H1 (cell line): ENCODE measurements around the gene ZNF292. TPM values are rescaled to one million over a fixed set of nuclear protein-coding genes. Genes with fewer than 3 reads are reported as not detected.

Experiments used
- CTCF ChIA-PET: fragments of 300-600 bp; sonication (Branson Sonifier 250); formaldehyde crosslinking; loops from one replicate; lab custom pipeline; 2021; ENCODE audit not compliant: partially characterized antibody; lab: Charles Lee
- POLR2A ChIA-PET: fragments of 300-600 bp; sonication (Branson Sonifier 250); formaldehyde crosslinking; loops from one replicate; lab custom pipeline; 2021; ENCODE audit warnings: inconsistent platforms; ENCODE audit not compliant: partially characterized antibody; lab: Charles Lee
- DNase-seq, 2 experiments: peaks; one replicate each; pipeline versions ENCODE4 v3.0.0 to v3.0.0-alpha.2; 2010 to 2022; ENCODE audit warnings: low spot score in 2 of 2, low read depth in 1 of 2, mixed read lengths in 1 of 2
- FAIRE-seq: peaks from 2 replicates; lab custom pipeline; 2011; peaks lifted over from hg19 to GRCh38; lab: Jason Lieb, UNC
- H2AFZ ChIP-seq: 2 replicates; pipeline ENCODE4 v1.8.1; 2012; ENCODE audit warnings: low read length, inconsistent platforms
- H2AK5ac ChIP-seq: 2 replicates; pipeline ENCODE4 v1.6.1; 2013; ENCODE audit warnings: low read depth, low read length
- H2BK120ac ChIP-seq: replicated peaks from 2 replicates; pipeline ENCODE3; 2013; ENCODE audit warnings: low read depth, low read length, inconsistent platforms
- H2BK12ac ChIP-seq: 2 replicates; pipeline ENCODE4 v1.6.1; 2013; ENCODE audit warnings: low read depth, low read length
- H2BK15ac ChIP-seq: 2 replicates; pipeline ENCODE4 v1.6.1; 2013; ENCODE audit warnings: low read length
- H2BK20ac ChIP-seq: 2 replicates; pipeline ENCODE4 v1.6.1; 2013; ENCODE audit warnings: low read length
- H2BK5ac ChIP-seq: 2 replicates; pipeline ENCODE4 v1.6.1; 2013; ENCODE audit warnings: low read depth, low read length
- H3K14ac ChIP-seq: 2 replicates; pipeline ENCODE4 v1.6.1; 2013; ENCODE audit warnings: inconsistent platforms; ENCODE audit not compliant: insufficient read length
- H3K18ac ChIP-seq: 2 replicates; pipeline ENCODE4 v1.6.1; 2013; ENCODE audit warnings: low read length; ENCODE audit errors: extremely low read depth
- H3K23ac ChIP-seq: 2 replicates; pipeline ENCODE4 v1.6.1; 2013; ENCODE audit warnings: inconsistent platforms; ENCODE audit not compliant: insufficient read length
- H3K23me2 ChIP-seq: 2 replicates; pipeline ENCODE4 v1.6.1; 2013; ENCODE audit warnings: low read depth, low read length
- H3K27ac ChIP-seq: 2 replicates; pipeline ENCODE4 v1.6.1; 2011; ENCODE audit warnings: low read depth, low read length, inconsistent platforms
- H3K27me3 ChIP-seq, 4 experiments: replicated peaks in 1 of 4; 1 replicate in 1 of 4; 2 replicates in 3 of 4; pipeline versions ENCODE4 v1.6.1 to v1.8.1; 2011 to 2013; ENCODE audit warnings: low read length in 3 of 4, mild to moderate bottlenecking in 3 of 4, inconsistent platforms in 2 of 4, mixed read lengths in 2 of 4, moderate library complexity in 1 of 4; ENCODE audit not compliant: control insufficient read depth in 3 of 4, insufficient read depth in 3 of 4; ENCODE audit errors: extremely low read depth in 1 of 4
- H3K36me3 ChIP-seq, 4 experiments: 2 replicates each; pipeline versions ENCODE4 v1.6.1 to v1.8.1; 2011 to 2013; ENCODE audit warnings: mild to moderate bottlenecking in 4 of 4, low read length in 3 of 4, moderate library complexity in 2 of 4, control low read depth in 1 of 4, inconsistent platforms in 1 of 4; ENCODE audit not compliant: insufficient read depth in 4 of 4, control insufficient read depth in 2 of 4
- H3K4ac ChIP-seq: replicated peaks from 2 replicates; pipeline ENCODE3; 2013; ENCODE audit warnings: low read length, low read depth, mixed read lengths, inconsistent platforms; ENCODE audit not compliant: insufficient read length
- H3K4me1 ChIP-seq, 4 experiments: replicated peaks in 1 of 4; 1 replicate in 1 of 4; 2 replicates in 3 of 4; pipeline versions ENCODE4 v1.6.1 to v1.8.1; 2011 to 2013; ENCODE audit warnings: low read length in 3 of 4, inconsistent platforms in 2 of 4, mixed read lengths in 1 of 4; ENCODE audit not compliant: insufficient read depth in 4 of 4, control insufficient read depth in 3 of 4
- H3K4me2 ChIP-seq, 2 experiments: 2 replicates each; pipeline versions ENCODE4 v1.6.1 to v1.8.1; 2011 to 2013; ENCODE audit warnings: low read depth in 2 of 2, low read length in 2 of 2, control low read depth in 1 of 2, inconsistent platforms in 1 of 2, mild to moderate bottlenecking in 1 of 2; ENCODE audit not compliant: insufficient read depth in 1 of 2
- H3K4me3 ChIP-seq, 4 experiments: fragments of 200-600, 300-600 bp in 1 of 4; sonication (generic), shearing (Covaris generic), sonication (Bioruptor Twin) in 1 of 4; 2 replicates each; pipeline versions ENCODE4 v1.5.1 to v1.8.1; 2011 to 2016; ENCODE audit warnings: low read length in 4 of 4, low read depth in 3 of 4, control low read depth in 2 of 4, inconsistent platforms in 2 of 4, mild to moderate bottlenecking in 2 of 4, mixed read lengths in 1 of 4, moderate library complexity in 1 of 4; ENCODE audit not compliant: insufficient read depth in 2 of 4; ENCODE audit errors: extremely low read depth in 1 of 4
- H3K56ac ChIP-seq: replicated peaks from 2 replicates; pipeline ENCODE3; 2013; ENCODE audit warnings: low read depth, mild to moderate bottlenecking, mixed read lengths, low read length, inconsistent platforms; ENCODE audit not compliant: insufficient read length
- H3K79me1 ChIP-seq: 2 replicates; pipeline ENCODE4 v1.6.1; 2013; ENCODE audit warnings: low read depth, low read length, control low read depth
- H3K79me2 ChIP-seq, 2 experiments: 2 replicates each; pipeline versions ENCODE4 v1.6.1 to v1.8.1; 2012 to 2013; ENCODE audit warnings: low read length in 2 of 2, mild to moderate bottlenecking in 2 of 2, inconsistent platforms in 1 of 2; ENCODE audit not compliant: insufficient read depth in 2 of 2, control insufficient read depth in 1 of 2
- H3K9ac ChIP-seq, 4 experiments: replicated peaks in 1 of 4; 1 replicate in 1 of 4; 2 replicates in 3 of 4; pipeline versions ENCODE4 v1.6.1 to v1.8.1; 2011 to 2013; ENCODE audit warnings: low read depth in 3 of 4, low read length in 3 of 4, control low read depth in 2 of 4, mild to moderate bottlenecking in 2 of 4, moderate library complexity in 2 of 4, inconsistent platforms in 1 of 4; ENCODE audit errors: extremely low read depth in 1 of 4
- H3K9me3 ChIP-seq, 2 experiments: 2 replicates each; pipeline versions ENCODE4 v1.6.1 to v1.8.1; 2012 to 2013; ENCODE audit warnings: mild to moderate bottlenecking in 2 of 2, moderate library complexity in 2 of 2, control low read depth in 1 of 2, inconsistent platforms in 1 of 2, low read depth in 1 of 2, low read length in 1 of 2, mixed read lengths in 1 of 2; ENCODE audit not compliant: insufficient read depth in 2 of 2
- H4K20me1 ChIP-seq, 2 experiments: replicated peaks in 1 of 2; 2 replicates each; pipeline versions ENCODE3 to v1.8.1; 2011 to 2013; ENCODE audit warnings: inconsistent platforms in 2 of 2, low read length in 2 of 2, mild to moderate bottlenecking in 1 of 2; ENCODE audit not compliant: insufficient read depth in 2 of 2, control insufficient read depth in 1 of 2
- H4K5ac ChIP-seq: 2 replicates; pipeline ENCODE4 v1.6.1; 2013; ENCODE audit warnings: low read length, low read depth, mixed read lengths, inconsistent platforms; ENCODE audit not compliant: insufficient read length
- H4K8ac ChIP-seq: 2 replicates; pipeline ENCODE4 v1.8.0; 2013; ENCODE audit warnings: mild to moderate bottlenecking, moderate library complexity, low read length, inconsistent platforms; ENCODE audit not compliant: insufficient read depth; ENCODE audit errors: extremely low read depth
- H4K91ac ChIP-seq: replicated peaks from 2 replicates; pipeline ENCODE3; 2013; ENCODE audit warnings: low read length, mixed read lengths, inconsistent platforms; ENCODE audit not compliant: insufficient read length
- HDAC2 ChIP-seq, 2 experiments: fragments of 300-600 bp in 1 of 2; sonication (generic) in 1 of 2; IDR thresholded peaks; 2 replicates each; pipeline ENCODE4 v1.6.1; 2011 to 2012; ENCODE audit warnings: low read depth in 2 of 2, low read length in 2 of 2, mild to moderate bottlenecking in 2 of 2, moderate library complexity in 2 of 2, borderline replicate concordance in 1 of 2, inconsistent platforms in 1 of 2
- KDM4A ChIP-seq: IDR thresholded peaks from one replicate; pipeline ENCODE4 v1.7.1; 2012; ENCODE audit warnings: low read depth, mild to moderate bottlenecking, moderate library complexity, low read length, inconsistent platforms; ENCODE audit not compliant: severe bottlenecking
- POLR2AphosphoS5 ChIP-seq: IDR thresholded peaks from 2 replicates; pipeline ENCODE4 v1.6.1; 2011; ENCODE audit warnings: low read depth, low read length
- polyA plus RNA-seq, 7 experiments: library from polyadenylated mRNA; depleted of rRNA in 3 of 7; stranded (reverse) in 5 of 7; unstranded in 2 of 7; fragments of >200 nt in 5 of 7; fragments of 200-250 nt in 2 of 7; gene quantifications; 1 replicate in 5 of 7; 2 replicates in 1 of 7; 4 replicates in 1 of 7; pipeline versions ENCODE4 v1.2.1 to v1.2.3, GENCODE V29; 2011 to 2013; ENCODE audit warnings: missing spikeins in 2 of 7, mixed read lengths in 2 of 7
- total RNA-seq: library from RNA; stranded (reverse); fragmentation: NEBNext Ultra II Directional; extraction: Animal tissue kit (Norgen Biotek cat#: 25700); gene quantifications from 2 replicates; pipeline ENCODE4 v1.2.1, GENCODE V29; 2021
- TF ChIP-seq, protein P1 (sequence below): IDR thresholded peaks from 2 replicates; pipeline ENCODE4 v1.6.1; 2012; ENCODE audit warnings: low read length, inconsistent platforms

The ZNF292 gene
- total and polyA plus RNA-seq, 2 of the 8 experiments (the other 6 are each of a cell fraction or from before 2014, with no cell fraction given), result 6.8 to 44.2 TPM

DNA sequence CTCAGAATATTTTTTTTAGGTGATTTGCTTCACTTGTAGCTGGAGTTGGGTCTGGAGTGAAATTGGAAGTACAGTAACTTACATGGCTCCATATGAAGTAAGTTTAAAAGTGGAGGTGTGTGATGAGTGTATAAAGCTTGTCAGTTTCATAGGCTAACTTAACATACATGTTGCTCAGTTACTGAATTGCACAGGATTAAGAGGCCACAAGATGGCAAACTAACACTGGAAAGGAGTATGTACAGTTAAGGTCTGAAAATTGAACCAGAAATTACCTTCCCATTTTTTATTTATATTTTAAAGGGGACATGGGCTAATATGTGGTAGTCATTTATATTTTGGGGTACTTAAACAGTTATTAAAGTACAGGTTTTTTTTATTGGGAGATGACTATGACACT is 121.8 kb downstream of the ZNF292 start:
- no peak overlapping the region for H2BK12ac ChIP-seq
- no peaks in the 10 kb centered on the region for H3K79me1 ChIP-seq
- no peak overlapping the region for H2BK20ac ChIP-seq
- no peak overlapping the region for H3K4me3 ChIP-seq
- H3K14ac ChIP-seq, result no peak overlapping the region
- no peak overlapping the region for H3K18ac ChIP-seq
- POLR2A ChIA-PET, result interaction anchor here (0.6 to 1.0 kb wide), 2 partner anchors 10 to 89 kb away, joined by 3 read pairs; no protein-coding TSS in a partner anchor
- H4K5ac ChIP-seq, result no peak overlapping the region
- H3K27me3 ChIP-seq, result no peaks in the 10 kb centered on the region
- H2AFZ ChIP-seq, result no peak overlapping the region
- no peak for FAIRE-seq
- H3K23ac ChIP-seq, result no peak overlapping the region
- no peak overlapping the region for H2BK15ac ChIP-seq
- no peak for DNase-seq
- no peak overlapping the region for H3K27ac ChIP-seq
- no peak overlapping the region for H2AK5ac ChIP-seq
- H2BK5ac ChIP-seq, result no peak overlapping the region
- H3K4ac ChIP-seq, result no peak overlapping the region
- H4K8ac ChIP-seq, result no peak overlapping the region
- H2BK120ac ChIP-seq, result no peak overlapping the region
- H3K9me3 ChIP-seq, result no peaks in the 10 kb centered on the region
- H4K20me1 ChIP-seq, result no peaks in the 10 kb centered on the region
- H3K36me3 ChIP-seq, result no peaks in the 10 kb centered on the region
- no peaks in the 10 kb centered on the region for H3K4me1 ChIP-seq
- no peaks in the 10 kb centered on the region for H3K79me2 ChIP-seq
- no peak overlapping the region for H3K4me2 ChIP-seq
- CTCF ChIA-PET, result interaction anchor here (0.6 to 4.7 kb wide), 9 partner anchors 11 to 511 kb away, joined by 3 to 24 read pairs (median 5); no protein-coding TSS in a partner anchor
- H3K56ac ChIP-seq, result no peak overlapping the region
- H3K9ac ChIP-seq, result no peak overlapping the region
- no peak overlapping the region for H4K91ac ChIP-seq
- H3K23me2 ChIP-seq, result no peaks in the 10 kb centered on the region; the same call in 1 of the 2 replicates
- TF ChIP-seq, protein P1, sequence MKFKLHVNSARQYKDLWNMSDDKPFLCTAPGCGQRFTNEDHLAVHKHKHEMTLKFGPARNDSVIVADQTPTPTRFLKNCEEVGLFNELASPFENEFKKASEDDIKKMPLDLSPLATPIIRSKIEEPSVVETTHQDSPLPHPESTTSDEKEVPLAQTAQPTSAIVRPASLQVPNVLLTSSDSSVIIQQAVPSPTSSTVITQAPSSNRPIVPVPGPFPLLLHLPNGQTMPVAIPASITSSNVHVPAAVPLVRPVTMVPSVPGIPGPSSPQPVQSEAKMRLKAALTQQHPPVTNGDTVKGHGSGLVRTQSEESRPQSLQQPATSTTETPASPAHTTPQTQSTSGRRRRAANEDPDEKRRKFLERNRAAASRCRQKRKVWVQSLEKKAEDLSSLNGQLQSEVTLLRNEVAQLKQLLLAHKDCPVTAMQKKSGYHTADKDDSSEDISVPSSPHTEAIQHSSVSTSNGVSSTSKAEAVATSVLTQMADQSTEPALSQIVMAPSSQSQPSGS, result no peak
- TF ChIP-seq POLR2AphosphoS5 (no peak), HDAC2 (IDR thresholded peaks at IDR 0.05; ENCODE audit: borderline replicate concordance in 1 of 2, low read depth in 2 of 2, low read length in 2 of 2) (no peak), KDM4A (no peak)
